A549 (cell line): ENCODE results near the gene HCN2. TPM values are rescaled to one million over a fixed set of nuclear protein-coding genes. Genes with fewer than 3 reads are reported as not detected.

ENCODE experiments used
- ATAC-seq, 2 experiments: fragments of 200-7000 bp in 1 of 2; fragments of >200 bp in 1 of 2; cut with Nextera tagmentation in 1 of 2; cut with Tn5 transposase in 1 of 2; 3 replicates each; pipeline versions ENCODE4 v1.8.0 to v1.9.1; 2018 to 2020; ENCODE audit warnings: mild to moderate bottlenecking in 1 of 2, moderate library complexity in 1 of 2
- CTCF ChIA-PET: fragments of 300-600 bp; sonication (Branson Sonifier 250); formaldehyde crosslinking; extraction: SDS; loops from one replicate; lab custom pipeline; 2021; ENCODE audit warnings: antibody characterized with exemption, inconsistent platforms; lab: Yijun Ruan, JAX
- POLR2A ChIA-PET: fragments of 350-600 bp; formaldehyde crosslinking; extraction: SDS; loops from one replicate; lab custom pipeline; 2021; ENCODE audit warnings: antibody characterized with exemption, inconsistent platforms; lab: Yijun Ruan, JAX
- DNase-seq, 2 experiments: peaks; one replicate each; pipeline versions ENCODE4 v3.0.0 to v3.0.0-alpha.2; 2011 to 2016; ENCODE audit warnings: low read depth in 1 of 2, low spot score in 1 of 2
- FAIRE-seq: peaks from 2 replicates; lab custom pipeline; 2011; peaks lifted over from hg19 to GRCh38; lab: Jason Lieb, UNC
- H3K27ac ChIP-seq, 2 experiments: fragments of >200 bp; sonication (Bioruptor Twin); formaldehyde crosslinking; 3 replicates each; pipeline ENCODE4 v1.5.1; 2016 to 2017
- H3K4me1 ChIP-seq: fragments of >200 bp; sonication (Bioruptor Twin); formaldehyde crosslinking; 3 replicates; pipeline ENCODE4 v1.6.1; 2016
- H3K4me2 ChIP-seq: fragments of >200 bp; sonication (Bioruptor Twin); formaldehyde crosslinking; 3 replicates; pipeline ENCODE4 v1.6.1; 2016
- H3K4me3 ChIP-seq: fragments of >200 bp; sonication (Bioruptor Twin); formaldehyde crosslinking; 3 replicates; pipeline ENCODE4 v1.5.1; 2016
- H3K9me3 ChIP-seq: fragments of >200 bp; sonication (Bioruptor Twin); formaldehyde crosslinking; 3 replicates; pipeline ENCODE4 v1.6.1; 2016
- CEBPB ChIP-seq, 2 experiments: fragments of >200 bp in 1 of 2; sonication (Bioruptor Twin) in 1 of 2; formaldehyde crosslinking in 1 of 2; IDR thresholded peaks; 2 replicates each; pipeline ENCODE4 v1.6.1; 2012 to 2016
- FOSL2 ChIP-seq, 2 experiments: fragments of 450-650 bp in 1 of 2; fragments of >200 bp in 1 of 2; sonication (Bioruptor Twin) in 1 of 2; formaldehyde crosslinking; IDR thresholded peaks; 2 replicates each; pipeline versions ENCODE4 v1.5.0 to v1.6.1; 2016 to 2020; ENCODE audit warnings: mild to moderate bottlenecking in 1 of 2, moderate library complexity in 1 of 2
- HES2 ChIP-seq: fragments of >200 bp; sonication (Bioruptor Twin); formaldehyde crosslinking; IDR thresholded peaks from 2 replicates; pipeline ENCODE4 v1.6.1; 2016
- HOXA7 ChIP-seq: fragments of 250-450 bp; sonication (Bioruptor Pico); IDR thresholded peaks from 2 replicates; pipeline ENCODE4 v1.5.0; 2020; ENCODE audit warnings: mild to moderate bottlenecking, moderate library complexity
- KDM5A ChIP-seq: fragments of 200-600 bp; sonication (generic); IDR thresholded peaks from 2 replicates; pipeline ENCODE4 v1.6.1; 2016; ENCODE audit warnings: antibody characterized with exemption, mild to moderate bottlenecking
- MAX ChIP-seq: IDR thresholded peaks from 2 replicates; pipeline ENCODE4 v1.6.1; 2012
- MAZ ChIP-seq: fragments of 150-350 bp; IDR thresholded peaks from 2 replicates; pipeline ENCODE4 v1.6.1; 2014; ENCODE audit warnings: antibody characterized with exemption, low read depth, low read length, borderline replicate concordance
- MYC ChIP-seq: IDR thresholded peaks from 2 replicates; pipeline ENCODE4 v1.6.1; 2012; ENCODE audit warnings: mild to moderate bottlenecking, inconsistent platforms, low read length, improper control_type of control experiment, borderline replicate concordance
- POLR2AphosphoS2 ChIP-seq: conservative IDR thresholded peaks from 2 replicates; pipeline ENCODE4 v1.6.1; 2012; ENCODE audit warnings: low read length, improper control_type of control experiment, inconsistent platforms
- RAD21 ChIP-seq, 2 experiments: fragments of >200 bp in 1 of 2; sonication (Bioruptor Twin) in 1 of 2; formaldehyde crosslinking in 1 of 2; IDR thresholded peaks in 1 of 2; conservative IDR thresholded peaks in 1 of 2; 2 replicates in 1 of 2; 3 replicates in 1 of 2; pipeline ENCODE4 v1.6.1; 2012 to 2018; ENCODE audit warnings: inconsistent platforms in 1 of 2
- RCOR1 ChIP-seq: fragments of 150-350 bp; IDR thresholded peaks from 2 replicates; pipeline ENCODE4 v1.6.1; 2014; ENCODE audit warnings: antibody characterized with exemption, low read length, low read depth
- REST ChIP-seq: fragments of 200-600 bp; sonication (generic); IDR thresholded peaks from 2 replicates; pipeline ENCODE4 v1.6.1; 2016; ENCODE audit warnings: antibody characterized with exemption, mild to moderate bottlenecking, moderate library complexity
- TFCP2L1 ChIP-seq: fragments of 250-450 bp; sonication (Bioruptor Pico); IDR thresholded peaks from 2 replicates; pipeline ENCODE4 v1.5.0; 2021; ENCODE audit warnings: mild to moderate bottlenecking
- ZSCAN20 ChIP-seq: fragments of 250-450 bp; sonication (Bioruptor Pico); IDR thresholded peaks from 2 replicates; pipeline ENCODE4 v1.8.0; 2022; ENCODE audit warnings: mild to moderate bottlenecking, moderate library complexity
- WGBS: methylation state at CpG from one replicate; pipeline ENCODE4 v1.1.6; 2017; ENCODE audit errors: missing lambda C conversion rate; 5-methylcytosine and 5-hydroxymethylcytosine counted together
- polyA plus RNA-seq, 4 experiments: library from polyadenylated mRNA; depleted of rRNA in 3 of 4; stranded (reverse); fragments of >200 nt; fragmentation: RNase III in 1 of 4; extraction: RNeasy Plus Mini Kit Qiagen cat#74134 plus additional on column Dnase treatment in 1 of 4; gene quantifications; 2 replicates in 3 of 4; 3 replicates in 1 of 4; pipeline ENCODE4 v1.2.3, GENCODE V29; 2011 to 2017
- TF ChIP-seq, protein P1 (sequence below): IDR thresholded peaks from 2 replicates; pipeline ENCODE4 v1.6.1; 2012; ENCODE audit warnings: low read depth, borderline replicate concordance

The HCN2 gene
- polyA plus RNA-seq, 2 of the 4 experiments (the other 2 are of a cell fraction) = 2.7 to 23.2 TPM

DNA sequence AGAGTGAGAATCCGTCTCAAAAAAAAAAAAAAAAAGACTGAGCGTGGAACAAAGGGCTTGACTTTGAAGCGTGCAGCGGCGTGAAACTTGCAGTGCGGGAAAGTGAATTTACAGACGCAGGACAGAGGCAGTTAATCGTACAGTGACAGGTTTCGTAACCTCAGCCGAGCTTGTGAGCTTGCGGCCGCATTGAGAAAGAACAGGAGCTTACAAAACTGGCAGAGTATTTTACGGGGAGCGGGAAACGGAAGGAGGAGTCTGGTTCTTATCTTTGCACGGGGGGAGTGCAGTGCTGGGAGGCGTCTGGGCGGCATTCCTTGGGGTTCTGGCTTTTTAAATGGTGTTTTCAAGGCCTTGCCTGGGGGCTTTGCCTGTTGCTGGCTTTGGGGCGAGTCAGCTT is 23.3 kb upstream of the HCN2 start:
- Histone ChIP-seq H3K27ac (no peak overlapping the region), H3K9me3 (no peaks in the 10 kb centered on the region), H3K4me1 (no peaks in the 10 kb centered on the region), H3K4me2 (no peak overlapping the region), H3K4me3 (no peak overlapping the region)
- CTCF ChIA-PET = interaction anchor here (0.7 to 2.1 kb wide), 5 partner anchors 11 to 33 kb away, joined by 3 to 7 read pairs (median 4); no protein-coding TSS in a partner anchor
- ATAC-seq = no peak
- DNase-seq = no peak
- no peak for TF ChIP-seq HOXA7 (CRISPR knock-in tag)
- 0 out of 4 replicates have a peak, but pooled peaks of 1 of the 2 experiments have one; percentile 9 for TF ChIP-seq CEBPB (IDR thresholded peaks at IDR 0.05)
- WGBS = 92% methylated on average over 19 of the region's 19 CpGs
- POLR2A ChIA-PET = no interaction called here
- no peak for FAIRE-seq

DNA sequence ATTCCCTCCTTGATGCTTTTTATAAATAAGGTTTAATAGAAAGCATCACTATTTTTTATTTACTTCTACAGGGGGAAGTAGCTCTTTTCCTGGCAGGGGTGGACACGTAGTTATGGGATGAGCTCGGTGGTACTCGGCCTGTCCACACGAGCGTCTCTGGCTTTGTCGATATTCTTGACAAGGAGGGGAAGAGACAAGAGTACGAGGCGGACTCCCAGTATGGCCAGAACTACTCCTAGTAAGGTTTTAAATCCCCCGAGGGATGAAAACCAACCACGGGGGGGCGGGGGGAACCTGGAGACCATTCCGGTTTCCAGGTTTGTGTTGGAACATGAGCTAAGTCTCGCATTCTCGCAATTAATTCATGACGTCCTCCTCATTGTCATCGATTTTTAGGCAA is 22.8 kb upstream of the HCN2 start:
- H3K9me3 ChIP-seq = no peaks in the 10 kb centered on the region

DNA sequence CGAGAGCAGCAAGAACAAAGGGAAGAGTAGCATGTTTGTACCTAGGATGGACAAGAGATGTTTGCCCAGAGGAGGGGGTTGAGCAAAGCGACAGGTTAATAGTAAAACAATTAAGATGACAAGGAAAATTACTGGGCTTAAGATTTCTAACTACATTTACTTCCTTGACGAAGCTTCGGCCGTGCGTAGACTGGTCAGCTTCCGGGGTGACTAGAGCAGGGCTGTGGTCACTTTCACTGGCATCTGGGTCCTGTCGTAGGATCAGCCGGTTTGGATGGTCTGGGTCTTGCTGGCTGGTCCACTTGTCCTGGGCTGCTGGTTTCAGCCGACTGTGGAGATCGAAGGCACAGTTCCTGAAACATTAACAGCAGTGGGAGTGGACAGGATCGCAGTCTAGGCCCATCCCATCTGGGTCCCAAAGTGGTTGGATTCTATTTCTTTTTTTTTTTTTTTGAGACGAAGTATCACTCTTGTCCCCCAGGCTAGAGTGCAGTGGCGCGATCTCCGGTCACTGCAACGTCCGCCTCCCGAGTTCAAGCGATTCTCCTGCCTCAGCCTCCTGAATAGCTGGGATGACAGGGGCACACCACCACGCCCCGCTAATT is 22.3 kb upstream of the HCN2 start:
- Histone ChIP-seq H3K27ac (no peak overlapping the region), H3K4me2 (no peak overlapping the region), H3K4me1 (no peaks in the 10 kb centered on the region), H3K4me3 (no peak overlapping the region), H3K9me3 (no peaks in the 10 kb centered on the region)
- no peak for ATAC-seq
- no peak for FAIRE-seq
- DNase-seq = no peak
- ChIA-PET CTCF (interaction anchor here (0.9 to 2.1 kb wide), 4 partner anchors 12 to 34 kb away, joined by 3 to 7 read pairs (median 4); no protein-coding TSS in a partner anchor), POLR2A (no interaction called here)
- TF ChIP-seq FOSL2 (IDR thresholded peaks at IDR 0.05) (no peak), FOSL2 (CRISPR knock-in tag; IDR thresholded peaks at IDR 0.05) (no peak), RCOR1 (no peak)
- 90% methylated on average over 22 of the region's 22 CpGs for WGBS

More for the DNA sequence above, 22.8 kb upstream of the HCN2 start:
- H3K27ac ChIP-seq = no peak overlapping the region
- ChIA-PET POLR2A (no interaction called here), CTCF (interaction anchor here (0.7 to 2.1 kb wide), 5 partner anchors 11 to 34 kb away, joined by 3 to 7 read pairs (median 4); no protein-coding TSS in a partner anchor)
- WGBS = 82% methylated on average over 16 of the region's 16 CpGs
- FAIRE-seq (no peak), ATAC-seq (no peak), DNase-seq (no peak)
- TF ChIP-seq HES2 = no peak
- H3K4me1 ChIP-seq = no peaks in the 10 kb centered on the region
- H3K4me2 ChIP-seq = no peak overlapping the region
- H3K4me3 ChIP-seq = no peak overlapping the region

GRCh38 chr19:570251-570686 is 19.4 kb upstream of the HCN2 start:
- ChIA-PET CTCF (interaction anchor here (1.3 kb wide), 1 partner anchor 63 kb away, joined by 3 read pairs; no protein-coding TSS in a partner anchor), POLR2A (no interaction called here)
- peak overlapping the region in 1 of 2 experiments; percentile 70; a peak in 2 of 6 replicates for H3K27ac ChIP-seq
- H3K4me1 ChIP-seq = peaks cover 11% of the 10 kb centered on the region
- no peak for TF ChIP-seq MYC
- no peak for TF ChIP-seq REST
- no peak for TF ChIP-seq MAZ
- no peak for TF ChIP-seq ZSCAN20
- TF ChIP-seq, protein P1, sequence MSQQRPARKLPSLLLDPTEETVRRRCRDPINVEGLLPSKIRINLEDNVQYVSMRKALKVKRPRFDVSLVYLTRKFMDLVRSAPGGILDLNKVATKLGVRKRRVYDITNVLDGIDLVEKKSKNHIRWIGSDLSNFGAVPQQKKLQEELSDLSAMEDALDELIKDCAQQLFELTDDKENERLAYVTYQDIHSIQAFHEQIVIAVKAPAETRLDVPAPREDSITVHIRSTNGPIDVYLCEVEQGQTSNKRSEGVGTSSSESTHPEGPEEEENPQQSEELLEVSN = no peak
- TF ChIP-seq TFCP2L1 (CRISPR knock-in tag) = no peak
- TF ChIP-seq MAX = no peak
- TF ChIP-seq RAD21 (conservative IDR thresholded peaks at IDR 0.05 in 1 of 2, IDR thresholded peaks at IDR 0.05 in 1 of 2) = no peak
- no peak for TF ChIP-seq KDM5A
- TF ChIP-seq POLR2AphosphoS2 = no peak
- no peak for DNase-seq
- 85% methylated on average over 17 of the region's 25 CpGs for WGBS
- H3K4me2 ChIP-seq = no peak overlapping the region
- H3K4me3 ChIP-seq = no peak overlapping the region
- FAIRE-seq = no peak
- no peaks in the 10 kb centered on the region for H3K9me3 ChIP-seq
- no peak for ATAC-seq
